A673 (cell line): ENCODE measurements around the gene CHRNA5.
"Not testable (repeated sequence)": the region's sequence is repeated elsewhere in the genome, so short reads cannot be mapped to it uniquely, and the experiment has no call there.

ENCODE experiments used
- EZH2 ChIP-seq: fragments of 200-600 bp; sonication (generic); IDR thresholded peaks from 2 replicates; pipeline ENCODE4 v1.6.1; 2017; ENCODE audit warnings: borderline replicate concordance, low read depth, mild to moderate bottlenecking, mixed read lengths, antibody characterized with exemption, low read length; ENCODE audit not compliant: poor library complexity, severe bottlenecking
- TF ChIP-seq, protein P1 (sequence below): fragments of 300-800, 200-600 bp; sonication (generic); conservative IDR thresholded peaks from 2 replicates; pipeline ENCODE4 v1.5.1; 2017; ENCODE audit warnings: low read depth, mild to moderate bottlenecking, antibody characterized with exemption, low read length, moderate library complexity, mixed read lengths

DNA sequence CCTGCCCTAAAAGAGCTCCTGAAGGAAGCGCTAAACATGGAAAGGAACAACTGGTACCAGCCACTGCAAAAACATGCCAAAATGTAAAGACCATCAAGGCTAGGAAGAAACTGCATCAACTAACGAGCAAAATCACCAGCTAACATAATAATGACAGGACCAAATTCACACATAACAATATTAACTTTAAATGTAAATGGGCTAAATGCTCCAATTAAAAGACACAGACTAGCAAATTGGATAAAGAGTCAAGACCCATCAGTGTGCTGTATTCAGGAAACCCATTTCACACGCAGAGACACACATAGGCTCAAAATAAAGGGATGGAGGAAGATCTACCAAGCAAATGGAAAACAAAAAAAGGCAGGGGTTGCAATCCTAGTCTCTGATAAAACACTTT lies 44.2 kb downstream of the CHRNA5 start:
- TF ChIP-seq, protein P1, sequence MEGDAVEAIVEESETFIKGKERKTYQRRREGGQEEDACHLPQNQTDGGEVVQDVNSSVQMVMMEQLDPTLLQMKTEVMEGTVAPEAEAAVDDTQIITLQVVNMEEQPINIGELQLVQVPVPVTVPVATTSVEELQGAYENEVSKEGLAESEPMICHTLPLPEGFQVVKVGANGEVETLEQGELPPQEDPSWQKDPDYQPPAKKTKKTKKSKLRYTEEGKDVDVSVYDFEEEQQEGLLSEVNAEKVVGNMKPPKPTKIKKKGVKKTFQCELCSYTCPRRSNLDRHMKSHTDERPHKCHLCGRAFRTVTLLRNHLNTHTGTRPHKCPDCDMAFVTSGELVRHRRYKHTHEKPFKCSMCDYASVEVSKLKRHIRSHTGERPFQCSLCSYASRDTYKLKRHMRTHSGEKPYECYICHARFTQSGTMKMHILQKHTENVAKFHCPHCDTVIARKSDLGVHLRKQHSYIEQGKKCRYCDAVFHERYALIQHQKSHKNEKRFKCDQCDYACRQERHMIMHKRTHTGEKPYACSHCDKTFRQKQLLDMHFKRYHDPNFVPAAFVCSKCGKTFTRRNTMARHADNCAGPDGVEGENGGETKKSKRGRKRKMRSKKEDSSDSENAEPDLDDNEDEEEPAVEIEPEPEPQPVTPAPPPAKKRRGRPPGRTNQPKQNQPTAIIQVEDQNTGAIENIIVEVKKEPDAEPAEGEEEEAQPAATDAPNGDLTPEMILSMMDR = not testable (repeated sequence)
- TF ChIP-seq EZH2 = not testable (repeated sequence)
